ENCODE measurements around the gene PTGR3. TPM values are rescaled to one million over a fixed set of nuclear protein-coding genes. Genes with fewer than 3 reads are reported as not detected.

The PTGR3 gene
- total and polyA plus RNA-seq, 12 donors: 10.0 to 71.3 (median 57.1) TPM

GRCh38 chr18:75209951-75210258, 966 bp upstream of the PTGR3 start:
- peaks cover 9 to 70% (median 61%) of the 10 kb centered on the region in 9 donors for H3K4me1 ChIP-seq

GRCh38 chr18:75208836-75209128, 157 bp downstream of the PTGR3 start:
- no peaks in the 10 kb centered on the region for H3K27me3 ChIP-seq
- no peaks in the 10 kb centered on the region for H3K36me3 ChIP-seq
- no peak for TF ChIP-seq CTCF (IDR thresholded peaks at IDR 0.05)
- H3K9me3 ChIP-seq: no peaks in the 10 kb centered on the region
- peaks cover 12 to 68% (median 59%) of the 10 kb centered on the region in 9 donors for H3K4me1 ChIP-seq
- peak in 1 of 8 donors; percentile 0 for ATAC-seq
- DNase-seq: peak in 1 of 2 donors; percentile 57
- WGBS, 2 donors: 0 to 1% methylated on average over 30 to 34 of the region's 34 CpGs
- peak overlapping the region; percentile 74 to 99 (median 94) for H3K4me3 ChIP-seq
- peak overlapping the region; percentile 99 to 100 (median 100) for H3K27ac ChIP-seq
- intact Hi-C loops (cut with DNase I): loop anchor here in 4 of 10 donors (2.0 to 10.0 kb wide), 8 partner anchors 36 to 314 kb away; no protein-coding TSS in a partner anchor

More at GRCh38 chr18:75209951-75210258, 966 bp upstream of the PTGR3 start:
- Histone ChIP-seq H3K27me3 (no peaks in the 10 kb centered on the region), H3K9me3 (no peaks in the 10 kb centered on the region), H3K4me3 (peak overlapping the region; percentile 74 to 99 (median 94)), H3K27ac (peak overlapping the region; percentile 99 to 100 (median 100)), H3K36me3 (no peaks in the 10 kb centered on the region)
- no peak for TF ChIP-seq CTCF (IDR thresholded peaks at IDR 0.05)
- intact Hi-C loops (cut with DNase I): loop anchor here in 6 of 10 donors (2.0 to 10.0 kb wide), 9 partner anchors 37 to 315 kb away; no protein-coding TSS in a partner anchor
- DNase-seq: no peak
- 0 to 1% methylated on average over 8 of the region's 8 CpGs for WGBS, 2 donors
- ATAC-seq: peak in 2 of 8 donors; percentile 1

GRCh38 chr18:75208155-75208835, 644 bp downstream of the PTGR3 start:
- H3K27ac ChIP-seq: peak overlapping the region; percentile 99 to 100 (median 100)
- intact Hi-C loops (cut with DNase I): loop anchor here in 4 of 10 donors (2.0 to 10.0 kb wide), 8 partner anchors 36 to 313 kb away; no protein-coding TSS in a partner anchor
- ATAC-seq (peak; percentile 2 to 47 (median 16)), DNase-seq (peak; percentile 58)
- peak overlapping the region; percentile 74 to 99 (median 94) for H3K4me3 ChIP-seq
- peaks cover 12 to 68% (median 59%) of the 10 kb centered on the region in 9 donors for H3K4me1 ChIP-seq
- H3K9me3 ChIP-seq: no peaks in the 10 kb centered on the region
- peak in 1 of 9 donors; percentile 20 for TF ChIP-seq CTCF (IDR thresholded peaks at IDR 0.05)
- no peaks in the 10 kb centered on the region for H3K27me3 ChIP-seq
- no peaks in the 10 kb centered on the region for H3K36me3 ChIP-seq
- 0% methylated on average over 61 to 65 of the region's 65 CpGs for WGBS, 2 donors

- peak overlapping the region; percentile 99 to 100 (median 100) for H3K27ac ChIP-seq
- no peaks in the 10 kb centered on the region for H3K9me3 ChIP-seq
- intact Hi-C loops (cut with DNase I): loop anchor here in 4 of 10 donors (2.0 to 10.0 kb wide), 8 partner anchors 35 to 313 kb away; no protein-coding TSS in a partner anchor
- peak overlapping the region; percentile 74 to 99 (median 94) for H3K4me3 ChIP-seq
- ATAC-seq: peak in 1 of 8 donors; percentile 0
- TF ChIP-seq CTCF (IDR thresholded peaks at IDR 0.05): no peak
- H3K27me3 ChIP-seq: no peaks in the 10 kb centered on the region
- H3K36me3 ChIP-seq: no peaks in the 10 kb centered on the region
- peaks cover 12 to 65% (median 59%) of the 10 kb centered on the region in 9 donors for H3K4me1 ChIP-seq
- WGBS, 2 donors: 5% methylated on average over 26 of the region's 26 CpGs
- no peak for DNase-seq
These were observed 1.4 kb downstream of the PTGR3 start for GRCh38 chr18:75207310-75208154.
